MM.1S (cell line): ENCODE measurements around the gene CD244.

Source experiments
- CTCF ChIP-seq: fragments of 300-600 bp; sonication (generic); IDR thresholded peaks from 2 replicates; pipeline ENCODE4 v1.5.1; 2016; ENCODE audit warnings: antibody characterized with exemption, low read length, mixed read lengths
- EZH2 ChIP-seq: fragments of 300-600 bp; sonication (generic); optimal IDR thresholded peaks from 2 replicates; pipeline ENCODE3; 2017; ENCODE audit warnings: low read depth, mild to moderate bottlenecking, antibody characterized with exemption, low read length, mixed read lengths
- EZH2phosphoT487 ChIP-seq: fragments of 300-600 bp; sonication (generic); IDR thresholded peaks from 2 replicates; pipeline ENCODE4 v1.6.1; 2018; ENCODE audit warnings: antibody characterized with exemption, low read length

- peak; percentile 22; the same call in 1 of the 2 replicates for TF ChIP-seq CTCF
- no peak for TF ChIP-seq EZH2
- no peak for TF ChIP-seq EZH2phosphoT487
These were observed 54.9 kb downstream of the CD244 start for GRCh38 chr1:160807738-160808137.
